IMR-90 (cell line): ENCODE data around the gene ANGPT4.

ENCODE experiments used
- BHLHE40 ChIP-seq: fragments of 150-350 bp; IDR thresholded peaks from 2 replicates; pipeline ENCODE4 v1.6.1; 2016; ENCODE audit warnings: mild to moderate bottlenecking, low read depth, low read length
- CTCF ChIP-seq: conservative IDR thresholded peaks from 2 replicates; pipeline ENCODE4 v1.5.1; 2012; ENCODE audit warnings: mild to moderate bottlenecking, low read depth, low read length, improper control_type of control experiment
- ELK1 ChIP-seq: fragments of 150-350 bp; IDR thresholded peaks from 2 replicates; pipeline ENCODE4 v1.6.1; 2016; ENCODE audit warnings: low read depth, mild to moderate bottlenecking, low read length, moderate library complexity, borderline replicate concordance
- MAZ ChIP-seq: IDR thresholded peaks from 2 replicates; pipeline ENCODE4 v1.6.1; 2012; ENCODE audit warnings: low read depth, mild to moderate bottlenecking, low read length, improper control_type of control experiment, moderate library complexity, borderline replicate concordance
- MXI1 ChIP-seq: IDR thresholded peaks from 2 replicates; pipeline ENCODE4 v1.6.1; 2012; ENCODE audit warnings: low read depth, mild to moderate bottlenecking, low read length, moderate library complexity, borderline replicate concordance
- RFX5 ChIP-seq: IDR thresholded peaks from 2 replicates; pipeline ENCODE4 v1.8.0; 2012; ENCODE audit warnings: low read depth, mild to moderate bottlenecking, low read length, moderate library complexity
- USF2 ChIP-seq: fragments of 150-350 bp; IDR thresholded peaks from 2 replicates; pipeline ENCODE4 v1.6.1; 2017; ENCODE audit warnings: mild to moderate bottlenecking, antibody characterized with exemption, low read length, low read depth

GRCh38 chr20:859751-860231 is 56.3 kb downstream of the ANGPT4 start:
- TF ChIP-seq BHLHE40 (no peak), RFX5 (no peak), MAZ (no peak), MXI1 (no peak), CTCF (0 out of 2 replicates have a peak, but pooled peaks have one; percentile 8), ELK1 (no peak), USF2 (no peak)
